GM18861 (cell line): ENCODE results near the gene TAPT1.
"Not testable (repeated sequence)": the region's sequence is repeated elsewhere in the genome, so short reads cannot be mapped to it uniquely, and the experiment has no call there.

Experiments used
- ATAC-seq: cut with Tn5 transposase; IDR thresholded peaks from one replicate; pipeline ENCODE4 v1.9.1; 2021; ENCODE audit not compliant: unreplicated experiment

TAPT1 gene, protein sequence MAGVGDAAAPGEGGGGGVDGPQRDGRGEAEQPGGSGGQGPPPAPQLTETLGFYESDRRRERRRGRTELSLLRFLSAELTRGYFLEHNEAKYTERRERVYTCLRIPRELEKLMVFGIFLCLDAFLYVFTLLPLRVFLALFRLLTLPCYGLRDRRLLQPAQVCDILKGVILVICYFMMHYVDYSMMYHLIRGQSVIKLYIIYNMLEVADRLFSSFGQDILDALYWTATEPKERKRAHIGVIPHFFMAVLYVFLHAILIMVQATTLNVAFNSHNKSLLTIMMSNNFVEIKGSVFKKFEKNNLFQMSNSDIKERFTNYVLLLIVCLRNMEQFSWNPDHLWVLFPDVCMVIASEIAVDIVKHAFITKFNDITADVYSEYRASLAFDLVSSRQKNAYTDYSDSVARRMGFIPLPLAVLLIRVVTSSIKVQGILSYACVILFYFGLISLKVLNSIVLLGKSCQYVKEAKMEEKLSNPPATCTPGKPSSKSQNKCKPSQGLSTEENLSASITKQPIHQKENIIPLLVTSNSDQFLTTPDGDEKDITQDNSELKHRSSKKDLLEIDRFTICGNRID

GRCh38 chr4:16225863-16226815, at the start of gene TAPT1:
Gene TAPT1 (minus strand): TSS chr4:16226471. CDS start chr4:16226457, 14 bp downstream.
- peak; percentile 50 for ATAC-seq

DNA sequence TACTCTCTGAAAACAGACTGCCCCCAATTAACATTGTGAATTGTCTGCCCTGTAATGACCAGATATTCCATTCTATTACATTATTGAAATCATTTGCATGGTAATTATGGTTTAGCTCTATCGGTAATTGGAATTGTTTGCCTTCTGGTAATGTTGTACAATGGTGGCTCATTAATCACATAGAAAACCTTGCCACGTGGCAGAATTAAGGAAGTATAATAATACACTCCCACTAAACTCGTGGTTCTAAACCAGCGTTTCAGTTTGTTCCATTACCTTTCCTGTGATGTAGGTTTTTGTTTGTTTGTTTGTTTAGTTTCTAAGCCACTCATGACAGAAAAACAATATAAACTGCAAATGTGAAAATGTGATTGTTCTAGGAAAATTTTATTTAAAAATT, 45.1 kb upstream of the TAPT1 start:
- no peak for ATAC-seq

- ATAC-seq: no peak
Measured at GRCh38 chr4:16270454-16271328, 44.4 kb upstream of the TAPT1 start.

GRCh38 chr4:16269742-16270453, 43.6 kb upstream of the TAPT1 start:
- not testable (repeated sequence) for ATAC-seq

DNA sequence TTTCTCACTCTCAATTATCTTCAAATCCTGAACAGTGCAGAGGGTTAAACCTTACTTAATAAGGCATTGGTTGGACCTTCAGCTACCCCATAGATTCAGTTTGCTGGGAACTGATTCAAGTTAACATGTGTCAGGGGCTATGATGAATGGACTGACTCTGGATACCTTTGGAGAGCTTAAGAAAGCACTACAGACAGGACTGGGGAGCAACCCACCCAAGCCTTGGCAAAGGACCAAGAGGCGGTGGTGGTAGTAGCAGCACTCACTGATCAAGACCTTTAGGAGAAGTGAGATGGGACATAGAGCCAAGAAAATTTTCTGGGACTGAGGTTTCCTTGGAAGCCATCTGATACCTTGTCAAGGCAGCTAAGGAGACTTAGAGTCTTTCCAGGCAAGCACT, 43.0 kb upstream of the TAPT1 start:
- no peak for ATAC-seq

GRCh38 chr4:16268290-16268689, 42.0 kb upstream of the TAPT1 start:
- no peak for ATAC-seq

DNA sequence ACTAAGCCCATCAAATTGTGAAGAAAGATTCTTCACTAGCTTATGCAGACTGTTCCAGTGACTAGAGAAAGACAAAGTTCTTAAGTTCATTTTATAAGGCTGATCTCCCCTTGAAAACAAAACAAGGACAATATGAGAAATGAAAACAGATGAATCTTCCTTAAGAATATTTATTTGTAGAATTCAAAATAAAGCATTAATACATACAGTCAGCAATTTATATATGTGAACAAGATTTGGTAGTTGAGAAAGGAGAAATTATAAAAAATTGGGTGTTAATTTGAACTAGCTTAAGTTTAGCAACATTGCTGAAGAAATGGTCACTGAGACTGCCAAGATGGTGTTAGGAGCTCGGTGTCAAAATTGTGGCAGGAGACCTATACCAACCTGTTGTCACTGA, 41.4 kb upstream of the TAPT1 start:
- no peak for ATAC-seq

DNA sequence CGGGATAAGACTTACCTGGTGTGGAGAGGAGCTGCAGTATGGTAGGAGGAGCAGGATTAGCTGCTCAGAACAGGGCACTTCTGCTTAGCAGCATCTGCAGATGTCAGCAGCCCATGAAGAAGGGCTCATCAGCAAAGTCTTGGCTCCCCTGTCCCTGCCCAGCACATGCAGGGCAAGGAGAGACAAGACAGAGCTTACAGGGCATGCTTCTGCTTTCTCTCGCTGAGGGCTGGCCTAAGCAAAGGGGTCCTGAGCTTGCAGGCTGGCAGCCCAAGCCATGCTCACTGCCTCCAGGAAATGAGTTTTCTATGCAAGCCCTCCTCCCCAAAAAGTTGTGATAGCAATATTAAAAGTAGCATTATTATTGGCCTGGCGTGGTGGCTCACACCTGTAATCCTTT, 39.5 kb upstream of the TAPT1 start:
- no peak for ATAC-seq

GRCh38 chr4:16264798-16265197, 38.5 kb upstream of the TAPT1 start:
- no peak for ATAC-seq

GRCh38 chr4:16263056-16263455, 36.8 kb upstream of the TAPT1 start:
- no peak for ATAC-seq

DNA sequence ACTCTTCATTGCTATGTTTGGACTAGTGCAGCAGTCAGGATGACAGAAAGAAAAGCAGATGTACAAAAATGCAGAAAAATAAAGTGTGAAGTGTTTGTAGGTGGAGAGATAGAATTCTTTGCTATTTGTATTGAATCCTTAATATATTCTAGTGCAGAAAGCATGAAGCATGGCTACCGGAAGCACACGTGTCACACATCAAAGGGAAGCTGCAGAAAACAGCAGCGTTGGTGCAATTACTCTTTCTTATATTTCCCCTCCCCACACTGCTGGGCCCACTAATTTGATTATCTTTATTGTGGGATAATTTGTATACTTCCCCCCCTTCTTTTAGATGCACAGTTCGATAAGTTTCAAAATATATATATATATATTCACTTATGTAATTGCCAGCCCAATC, 35.9 kb upstream of the TAPT1 start:
- ATAC-seq: no peak

- no peak for ATAC-seq
Measured at GRCh38 chr4:16261313-16261878, 35.1 kb upstream of the TAPT1 start.

DNA sequence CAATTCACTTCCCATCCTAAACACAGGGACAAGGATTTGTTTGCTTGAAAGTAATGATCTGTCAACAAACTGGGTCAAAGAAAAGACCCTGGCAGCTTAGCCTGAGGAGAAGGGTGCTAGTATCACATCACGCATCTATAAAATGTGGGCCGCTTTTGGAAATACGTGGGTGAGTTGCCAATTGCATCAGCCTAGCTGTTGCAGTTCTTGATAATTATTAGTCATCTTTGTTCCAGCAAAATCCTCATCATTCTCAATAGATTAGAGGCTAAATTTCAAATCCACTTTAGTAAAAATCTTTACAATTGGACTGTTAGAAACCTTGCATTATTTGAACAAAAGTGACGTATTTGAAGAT, 33.6 kb upstream of the TAPT1 start:
- no peak for ATAC-seq

DNA sequence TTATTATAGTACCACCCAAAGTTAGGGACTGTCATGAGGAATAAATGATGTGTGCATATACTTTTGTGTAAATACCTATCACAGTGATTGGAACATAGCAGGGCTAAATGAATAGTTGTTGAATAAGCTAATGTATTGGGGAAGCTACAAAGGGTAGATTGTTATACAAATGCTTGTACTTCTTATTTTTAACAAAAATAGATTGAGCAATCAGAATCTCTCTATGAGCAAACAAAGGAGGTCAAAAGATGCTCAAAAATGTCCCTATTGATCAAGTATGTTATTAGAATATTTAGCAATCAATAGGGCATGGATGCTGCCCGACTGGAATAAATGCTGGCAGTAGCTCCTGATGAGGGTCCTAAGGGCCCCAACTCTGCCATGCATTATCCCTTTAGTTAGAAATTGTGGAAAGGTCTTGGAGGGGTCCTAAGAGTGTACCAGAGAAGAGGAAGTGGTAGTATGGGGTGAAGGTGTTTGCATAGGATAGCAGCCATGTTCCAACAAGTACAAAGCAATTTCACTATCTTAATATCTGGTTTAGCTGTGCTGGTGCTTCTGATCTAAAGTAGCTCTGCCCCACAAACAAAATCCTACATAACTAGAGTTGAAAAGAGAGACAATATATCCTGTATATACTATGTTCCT, 33.1 kb upstream of the TAPT1 start:
- ATAC-seq: no peak

- no peak for ATAC-seq
Measured at GRCh38 chr4:16257611-16258010, 31.3 kb upstream of the TAPT1 start.

DNA sequence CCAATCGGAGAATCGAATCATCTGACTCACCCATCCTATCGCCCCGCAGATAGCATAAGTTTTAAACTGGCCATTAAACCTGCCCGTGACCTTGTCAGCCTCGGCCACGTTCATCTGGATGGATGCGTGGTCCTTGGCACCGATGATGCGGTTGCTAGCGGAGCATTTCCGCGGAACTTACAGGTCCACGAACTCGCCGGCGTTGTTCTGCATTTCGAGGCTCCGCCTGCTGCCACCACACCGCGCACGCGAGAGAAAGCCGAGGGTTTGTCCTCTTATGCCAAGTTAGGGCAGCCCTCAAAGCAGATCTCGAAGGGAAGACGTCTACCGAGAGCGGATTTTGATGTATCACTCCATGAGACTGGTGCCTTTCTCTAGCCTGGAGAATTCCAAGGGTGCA, 30.1 kb upstream of the TAPT1 start:
- ATAC-seq: no peak

DNA sequence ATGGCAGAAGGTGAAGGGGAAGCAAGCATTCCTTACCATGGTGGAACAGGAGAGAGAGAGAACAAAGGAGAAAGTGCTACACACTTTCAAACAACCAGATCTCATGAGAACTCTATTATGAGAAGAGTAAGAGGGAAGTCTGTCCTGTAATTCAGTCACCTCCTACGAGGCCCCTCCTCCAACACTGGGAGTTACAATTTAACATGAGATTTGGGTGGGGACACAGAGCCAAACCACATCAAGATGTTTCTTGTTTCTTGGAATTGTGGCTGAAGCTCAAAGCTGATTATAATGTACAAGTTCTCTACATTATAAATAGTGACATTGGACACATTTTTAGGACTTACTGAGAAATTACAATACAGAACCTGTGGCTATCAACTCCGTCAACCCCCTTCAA, 29.5 kb upstream of the TAPT1 start:
- no peak for ATAC-seq

GRCh38 chr4:16253127-16253960, 27.1 kb upstream of the TAPT1 start:
- no peak for ATAC-seq
